NB4 (cell line): ENCODE measurements around the gene ROBO2.

Experiments
- MYC ChIP-seq: IDR thresholded peaks from 2 replicates; pipeline ENCODE4 v1.6.1; 2011; ENCODE audit warnings: low read depth, low read length
- TF ChIP-seq, protein P1 (sequence below): IDR thresholded peaks from one replicate; pipeline ENCODE4 v1.5.1; 2012; ENCODE audit warnings: low read depth, low read length

DNA sequence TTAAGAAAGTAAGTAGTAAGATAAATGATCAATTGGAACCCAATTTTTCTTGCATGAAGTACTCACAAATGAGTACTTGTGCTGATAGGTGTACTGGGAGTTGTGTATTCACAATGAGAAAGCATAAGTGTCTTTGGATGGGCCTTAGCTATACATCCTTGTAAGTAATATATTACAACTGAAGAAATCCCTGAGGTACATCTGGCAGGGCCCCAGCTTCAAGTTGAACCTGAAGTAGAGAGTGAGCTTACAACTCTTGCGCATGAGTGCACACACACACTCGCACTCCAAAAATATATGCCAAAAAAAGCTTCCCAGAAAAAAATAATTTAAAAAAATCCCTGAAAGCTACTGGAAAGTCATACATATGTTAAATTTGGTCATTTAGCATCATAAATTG, 222.5 kb downstream of the ROBO2 start:
- TF ChIP-seq, protein P1, sequence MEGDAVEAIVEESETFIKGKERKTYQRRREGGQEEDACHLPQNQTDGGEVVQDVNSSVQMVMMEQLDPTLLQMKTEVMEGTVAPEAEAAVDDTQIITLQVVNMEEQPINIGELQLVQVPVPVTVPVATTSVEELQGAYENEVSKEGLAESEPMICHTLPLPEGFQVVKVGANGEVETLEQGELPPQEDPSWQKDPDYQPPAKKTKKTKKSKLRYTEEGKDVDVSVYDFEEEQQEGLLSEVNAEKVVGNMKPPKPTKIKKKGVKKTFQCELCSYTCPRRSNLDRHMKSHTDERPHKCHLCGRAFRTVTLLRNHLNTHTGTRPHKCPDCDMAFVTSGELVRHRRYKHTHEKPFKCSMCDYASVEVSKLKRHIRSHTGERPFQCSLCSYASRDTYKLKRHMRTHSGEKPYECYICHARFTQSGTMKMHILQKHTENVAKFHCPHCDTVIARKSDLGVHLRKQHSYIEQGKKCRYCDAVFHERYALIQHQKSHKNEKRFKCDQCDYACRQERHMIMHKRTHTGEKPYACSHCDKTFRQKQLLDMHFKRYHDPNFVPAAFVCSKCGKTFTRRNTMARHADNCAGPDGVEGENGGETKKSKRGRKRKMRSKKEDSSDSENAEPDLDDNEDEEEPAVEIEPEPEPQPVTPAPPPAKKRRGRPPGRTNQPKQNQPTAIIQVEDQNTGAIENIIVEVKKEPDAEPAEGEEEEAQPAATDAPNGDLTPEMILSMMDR = no peak
- TF ChIP-seq MYC = no peak
